ENCODE data around the gene TBKBP1.

TBKBP1 gene

DNA sequence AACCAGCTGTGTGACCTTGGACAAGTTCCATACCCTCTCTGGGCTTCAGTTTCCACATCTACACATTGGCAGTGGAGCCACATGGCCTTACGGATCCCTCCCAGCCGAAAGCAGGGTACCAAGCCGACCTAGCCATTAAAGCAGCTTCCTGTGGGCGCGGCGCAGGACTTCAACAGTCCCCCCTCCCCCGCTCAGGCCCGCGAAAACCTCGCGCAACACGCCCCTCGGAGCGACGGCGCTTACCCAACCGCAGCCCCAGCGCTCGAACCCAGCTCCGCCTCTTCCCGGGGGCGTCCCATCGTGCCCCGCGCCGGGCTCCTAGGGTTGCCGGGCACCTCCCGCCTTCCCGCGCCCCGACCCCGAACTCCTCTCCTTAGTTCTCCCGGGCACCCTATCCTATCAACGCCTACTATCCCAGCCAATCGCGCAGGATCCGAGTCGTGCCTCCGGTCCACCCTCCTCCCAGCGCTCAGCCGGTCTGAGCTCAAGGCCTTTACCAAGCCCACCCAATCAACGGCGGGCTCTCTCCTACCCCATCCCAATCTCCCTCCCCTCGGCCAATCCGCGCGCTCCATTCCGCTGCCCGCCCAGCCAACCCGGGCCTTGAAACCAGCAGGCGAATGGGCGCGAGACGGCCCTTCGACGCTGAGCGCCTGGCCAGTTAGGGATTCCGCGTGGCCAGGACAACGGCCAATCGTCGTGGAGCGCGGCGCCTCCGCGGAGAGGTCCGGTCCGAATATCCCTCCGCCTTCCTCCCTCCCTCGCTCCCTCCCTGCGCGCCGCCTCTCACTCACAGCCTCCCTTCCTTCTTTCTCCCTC is 44.6 kb upstream of the TBKBP1 start, which contains the start of gene KPNB1 (continued):
- TF ChIP-seq, protein P1, sequence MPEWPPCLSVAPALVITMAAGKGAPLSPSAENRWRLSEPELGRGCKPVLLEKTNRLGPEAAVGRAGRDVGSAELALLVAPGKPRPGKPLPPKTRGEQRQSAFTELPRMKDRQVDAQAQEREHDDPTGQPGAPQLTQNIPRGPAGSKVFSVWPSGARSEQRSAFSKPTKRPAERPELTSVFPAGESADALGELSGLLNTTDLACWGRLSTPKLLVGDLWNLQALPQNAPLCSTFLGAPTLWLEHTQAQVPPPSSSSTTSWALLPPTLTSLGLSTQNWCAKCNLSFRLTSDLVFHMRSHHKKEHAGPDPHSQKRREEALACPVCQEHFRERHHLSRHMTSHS (tag by site-specific recombination; IDR thresholded peaks at IDR 0.05), result no peak
- peak; percentile 85 for TF ChIP-seq ZNF629 (tag by site-specific recombination; IDR thresholded peaks at IDR 0.05)
- TF ChIP-seq ZNF747 (tag by site-specific recombination; IDR thresholded peaks at IDR 0.05), result no peak
- peak; percentile 98 for TF ChIP-seq ZNF324 (tag by site-specific recombination; IDR thresholded peaks at IDR 0.05)
- TF ChIP-seq ZNF664 (tag by site-specific recombination; IDR thresholded peaks at IDR 0.05), result no peak
- no peak for TF ChIP-seq ZNF558 (tag by site-specific recombination; IDR thresholded peaks at IDR 0.05)
- TF ChIP-seq, protein P2, sequence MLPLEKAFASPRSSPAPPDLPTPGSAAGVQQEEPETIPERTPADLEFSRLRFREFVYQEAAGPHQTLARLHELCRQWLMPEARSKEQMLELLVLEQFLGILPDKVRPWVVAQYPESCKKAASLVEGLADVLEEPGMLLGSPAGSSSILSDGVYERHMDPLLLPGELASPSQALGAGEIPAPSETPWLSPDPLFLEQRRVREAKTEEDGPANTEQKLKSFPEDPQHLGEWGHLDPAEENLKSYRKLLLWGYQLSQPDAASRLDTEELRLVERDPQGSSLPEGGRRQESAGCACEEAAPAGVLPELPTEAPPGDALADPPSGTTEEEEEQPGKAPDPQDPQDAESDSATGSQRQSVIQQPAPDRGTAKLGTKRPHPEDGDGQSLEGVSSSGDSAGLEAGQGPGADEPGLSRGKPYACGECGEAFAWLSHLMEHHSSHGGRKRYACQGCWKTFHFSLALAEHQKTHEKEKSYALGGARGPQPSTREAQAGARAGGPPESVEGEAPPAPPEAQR (tag by site-specific recombination; IDR thresholded peaks at IDR 0.05), result peak; percentile 85; the same call in 1 of the 2 replicates
- peak; percentile 86 for TF ChIP-seq ZNF76 (tag by site-specific recombination; IDR thresholded peaks at IDR 0.05; ENCODE audit: borderline replicate concordance, low read depth)
- peak; percentile 85 for TF ChIP-seq ZNF341 (tag by site-specific recombination; IDR thresholded peaks at IDR 0.05; ENCODE audit: low read depth)
- TF ChIP-seq ZNF510 (tag by site-specific recombination; IDR thresholded peaks at IDR 0.05; ENCODE audit: insufficient replicate concordance), result no peak
- TF ChIP-seq TCF7L2 (IDR thresholded peaks at IDR 0.05; ENCODE audit: borderline replicate concordance, low read depth, low read length), result no peak
- TF ChIP-seq, protein P3, sequence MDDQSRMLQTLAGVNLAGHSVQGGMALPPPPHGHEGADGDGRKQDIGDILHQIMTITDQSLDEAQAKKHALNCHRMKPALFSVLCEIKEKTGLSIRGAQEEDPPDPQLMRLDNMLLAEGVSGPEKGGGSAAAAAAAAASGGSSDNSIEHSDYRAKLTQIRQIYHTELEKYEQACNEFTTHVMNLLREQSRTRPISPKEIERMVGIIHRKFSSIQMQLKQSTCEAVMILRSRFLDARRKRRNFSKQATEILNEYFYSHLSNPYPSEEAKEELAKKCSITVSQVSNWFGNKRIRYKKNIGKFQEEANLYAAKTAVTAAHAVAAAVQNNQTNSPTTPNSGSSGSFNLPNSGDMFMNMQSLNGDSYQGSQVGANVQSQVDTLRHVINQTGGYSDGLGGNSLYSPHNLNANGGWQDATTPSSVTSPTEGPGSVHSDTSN (CRISPR knock-in tag; IDR thresholded peaks at IDR 0.05), result peak; percentile 87
- TF ChIP-seq IKZF3 (tag by site-specific recombination; IDR thresholded peaks at IDR 0.05), result peak; percentile 96
- no peak for TF ChIP-seq ZNF544 (tag by site-specific recombination; IDR thresholded peaks at IDR 0.05)
- TF ChIP-seq ZNF157 (tag by site-specific recombination; IDR thresholded peaks at IDR 0.05), result no peak
- no peak for TF ChIP-seq ZNF626 (tag by site-specific recombination; IDR thresholded peaks at IDR 0.05)
- TF ChIP-seq GLI2 (tag by site-specific recombination; IDR thresholded peaks at IDR 0.05; ENCODE audit: borderline replicate concordance, low read depth), result no peak
- TF ChIP-seq ZNF843 (tag by site-specific recombination; IDR thresholded peaks at IDR 0.05), result peak; percentile 74
- TF ChIP-seq ZNF16 (tag by site-specific recombination; IDR thresholded peaks at IDR 0.05; ENCODE audit: low read depth), result no peak
- peak; percentile 20; the same call in 1 of the 2 replicates for TF ChIP-seq MYNN (tag by site-specific recombination; IDR thresholded peaks at IDR 0.05; ENCODE audit: borderline replicate concordance)
- no peak for TF ChIP-seq ZNF473 (tag by site-specific recombination; IDR thresholded peaks at IDR 0.05)
- TF ChIP-seq, protein P4, sequence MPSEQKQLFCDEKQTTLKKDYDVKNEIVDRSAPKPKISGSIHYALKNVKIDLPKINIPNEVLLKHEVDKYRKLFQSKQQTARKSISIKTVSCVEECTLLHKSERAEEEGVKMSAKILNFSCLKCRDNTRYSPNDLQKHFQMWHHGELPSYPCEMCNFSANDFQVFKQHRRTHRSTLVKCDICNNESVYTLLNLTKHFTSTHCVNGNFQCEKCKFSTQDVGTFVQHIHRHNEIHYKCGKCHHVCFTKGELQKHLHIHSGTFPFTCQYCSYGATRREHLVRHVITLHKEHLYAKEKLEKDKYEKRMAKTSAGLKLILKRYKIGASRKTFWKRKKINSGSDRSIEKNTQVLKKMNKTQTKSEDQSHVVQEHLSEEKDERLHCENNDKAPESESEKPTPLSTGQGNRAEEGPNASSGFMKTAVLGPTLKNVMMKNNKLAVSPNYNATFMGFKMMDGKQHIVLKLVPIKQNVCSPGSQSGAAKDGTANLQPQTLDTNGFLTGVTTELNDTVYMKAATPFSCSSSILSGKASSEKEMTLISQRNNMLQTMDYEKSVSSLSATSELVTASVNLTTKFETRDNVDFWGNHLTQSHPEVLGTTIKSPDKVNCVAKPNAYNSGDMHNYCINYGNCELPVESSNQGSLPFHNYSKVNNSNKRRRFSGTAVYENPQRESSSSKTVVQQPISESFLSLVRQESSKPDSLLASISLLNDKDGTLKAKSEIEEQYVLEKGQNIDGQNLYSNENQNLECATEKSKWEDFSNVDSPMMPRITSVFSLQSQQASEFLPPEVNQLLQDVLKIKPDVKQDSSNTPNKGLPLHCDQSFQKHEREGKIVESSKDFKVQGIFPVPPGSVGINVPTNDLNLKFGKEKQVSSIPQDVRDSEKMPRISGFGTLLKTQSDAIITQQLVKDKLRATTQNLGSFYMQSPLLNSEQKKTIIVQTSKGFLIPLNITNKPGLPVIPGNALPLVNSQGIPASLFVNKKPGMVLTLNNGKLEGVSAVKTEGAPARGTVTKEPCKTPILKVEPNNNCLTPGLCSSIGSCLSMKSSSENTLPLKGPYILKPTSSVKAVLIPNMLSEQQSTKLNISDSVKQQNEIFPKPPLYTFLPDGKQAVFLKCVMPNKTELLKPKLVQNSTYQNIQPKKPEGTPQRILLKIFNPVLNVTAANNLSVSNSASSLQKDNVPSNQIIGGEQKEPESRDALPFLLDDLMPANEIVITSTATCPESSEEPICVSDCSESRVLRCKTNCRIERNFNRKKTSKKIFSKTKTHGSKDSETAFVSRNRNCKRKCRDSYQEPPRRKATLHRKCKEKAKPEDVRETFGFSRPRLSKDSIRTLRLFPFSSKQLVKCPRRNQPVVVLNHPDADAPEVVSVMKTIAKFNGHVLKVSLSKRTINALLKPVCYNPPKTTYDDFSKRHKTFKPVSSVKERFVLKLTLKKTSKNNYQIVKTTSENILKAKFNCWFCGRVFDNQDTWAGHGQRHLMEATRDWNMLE (tag by site-specific recombination; conservative IDR thresholded peaks at IDR 0.05; ENCODE audit: low read depth), result 0 out of 2 replicates have a peak, but pooled peaks have one; percentile 32
- peak; percentile 100 for TF ChIP-seq ZBTB8A (tag by site-specific recombination; IDR thresholded peaks at IDR 0.05)
- TF ChIP-seq KLF16 (tag by site-specific recombination; IDR thresholded peaks at IDR 0.05), result peak; percentile 99
- peak; percentile 8; the same call in 1 of the 2 replicates for TF ChIP-seq ZNF10 (tag by site-specific recombination; IDR thresholded peaks at IDR 0.05)
- TF ChIP-seq, protein P5, sequence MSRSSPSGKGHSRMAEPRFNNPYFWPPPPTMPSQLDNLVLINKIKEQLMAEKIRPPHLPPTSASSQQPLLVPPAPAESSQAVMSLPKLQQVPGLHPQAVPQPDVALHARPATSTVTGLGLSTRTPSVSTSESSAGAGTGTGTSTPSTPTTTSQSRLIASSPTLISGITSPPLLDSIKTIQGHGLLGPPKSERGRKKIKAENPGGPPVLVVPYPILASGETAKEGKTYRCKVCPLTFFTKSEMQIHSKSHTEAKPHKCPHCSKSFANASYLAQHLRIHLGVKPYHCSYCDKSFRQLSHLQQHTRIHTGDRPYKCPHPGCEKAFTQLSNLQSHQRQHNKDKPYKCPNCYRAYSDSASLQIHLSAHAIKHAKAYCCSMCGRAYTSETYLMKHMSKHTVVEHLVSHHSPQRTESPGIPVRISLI (tag by site-specific recombination; IDR thresholded peaks at IDR 0.05), result no peak
- no peak for TF ChIP-seq SETDB1 (IDR thresholded peaks at IDR 0.05; ENCODE audit: insufficient read length, low read length)
- TF ChIP-seq KLF7 (tag by site-specific recombination; IDR thresholded peaks at IDR 0.05; ENCODE audit: borderline replicate concordance), result peak; percentile 96
- TF ChIP-seq, protein P6, sequence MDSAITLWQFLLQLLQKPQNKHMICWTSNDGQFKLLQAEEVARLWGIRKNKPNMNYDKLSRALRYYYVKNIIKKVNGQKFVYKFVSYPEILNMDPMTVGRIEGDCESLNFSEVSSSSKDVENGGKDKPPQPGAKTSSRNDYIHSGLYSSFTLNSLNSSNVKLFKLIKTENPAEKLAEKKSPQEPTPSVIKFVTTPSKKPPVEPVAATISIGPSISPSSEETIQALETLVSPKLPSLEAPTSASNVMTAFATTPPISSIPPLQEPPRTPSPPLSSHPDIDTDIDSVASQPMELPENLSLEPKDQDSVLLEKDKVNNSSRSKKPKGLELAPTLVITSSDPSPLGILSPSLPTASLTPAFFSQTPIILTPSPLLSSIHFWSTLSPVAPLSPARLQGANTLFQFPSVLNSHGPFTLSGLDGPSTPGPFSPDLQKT (IDR thresholded peaks at IDR 0.05; ENCODE audit: borderline replicate concordance, low read depth, low read length), result no peak
